Liver (tissue), 9 donors: ENCODE data around the gene PRPF31. TPM values are rescaled to one million over a fixed set of nuclear protein-coding genes. Genes with fewer than 3 reads are reported as not detected.

ENCODE experiments used
- DNase-seq: peaks from one replicate; pipeline ENCODE4 v3.0.0-alpha.2; 2017; ENCODE audit warnings: low spot score
- H3K27ac ChIP-seq, 2 donors: one replicate each; pipeline ENCODE4 v1.7.0; 2013; ENCODE audit warnings: inconsistent platforms in 2 of 2, low read length in 2 of 2, control low read depth in 1 of 2, low read depth in 1 of 2, mild to moderate bottlenecking in 1 of 2
- H3K27me3 ChIP-seq, 4 donors: one replicate each; pipeline versions ENCODE4 v1.6.1 to v1.7.0; 2013; ENCODE audit warnings: low read length in 3 of 4, inconsistent platforms in 1 of 4, mild to moderate bottlenecking in 1 of 4, moderate library complexity in 1 of 4; ENCODE audit not compliant: control insufficient read depth in 4 of 4, insufficient read depth in 4 of 4
- H3K36me3 ChIP-seq, 4 donors: one replicate each; pipeline versions ENCODE4 v1.6.1 to v1.7.0; 2013; ENCODE audit warnings: low read length in 3 of 4, mild to moderate bottlenecking in 3 of 4, low read depth in 1 of 4, moderate library complexity in 1 of 4; ENCODE audit not compliant: control insufficient read depth in 4 of 4, insufficient read depth in 3 of 4
- H3K4me1 ChIP-seq, 4 donors: one replicate each; pipeline versions ENCODE4 v1.6.1 to v1.7.0; 2013; ENCODE audit warnings: low read length in 3 of 4, mild to moderate bottlenecking in 3 of 4, moderate library complexity in 1 of 4; ENCODE audit not compliant: control insufficient read depth in 4 of 4, insufficient read depth in 4 of 4
- H3K4me3 ChIP-seq, 3 donors: one replicate each; pipeline versions ENCODE4 v1.6.1 to v1.7.0; 2013; ENCODE audit warnings: low read length in 3 of 3, control low read depth in 1 of 3, low read depth in 1 of 3, mild to moderate bottlenecking in 1 of 3
- H3K9ac ChIP-seq, 2 donors: one replicate each; pipeline ENCODE4 v1.7.0; 2013; ENCODE audit warnings: low read length in 2 of 2, mild to moderate bottlenecking in 2 of 2, moderate library complexity in 2 of 2, control low read depth in 1 of 2, low read depth in 1 of 2
- H3K9me3 ChIP-seq, 4 donors: one replicate each; pipeline versions ENCODE4 v1.6.1 to v1.7.0; 2013; ENCODE audit warnings: low read length in 3 of 4; ENCODE audit not compliant: control insufficient read depth in 4 of 4
- CTCF ChIP-seq: fragments of 150-350 bp; IDR thresholded peaks from 2 replicates; pipeline ENCODE4 v1.5.1; 2017; ENCODE audit warnings: improper control_type of control experiment, low read depth, low read length; ENCODE audit not compliant: missing input control
- EGR1 ChIP-seq, 2 donors: IDR thresholded peaks; 2 replicates each; pipeline ENCODE4 v1.6.1; 2016 to 2018; ENCODE audit warnings: antibody characterized with exemption in 2 of 2, low read depth in 2 of 2
- FOXA1 ChIP-seq: IDR thresholded peaks from 2 replicates; pipeline ENCODE4 v1.6.1; 2016; ENCODE audit warnings: antibody characterized with exemption
- FOXA2 ChIP-seq: IDR thresholded peaks from 2 replicates; pipeline ENCODE4 v1.6.1; 2016; ENCODE audit warnings: antibody characterized with exemption
- GABPA ChIP-seq, 2 donors: IDR thresholded peaks in 1 of 2; conservative IDR thresholded peaks in 1 of 2; 2 replicates each; pipeline ENCODE4 v1.6.1; 2016; ENCODE audit warnings: antibody characterized with exemption in 2 of 2, mild to moderate bottlenecking in 1 of 2, moderate library complexity in 1 of 2
- HNF4A ChIP-seq, 2 donors: conservative IDR thresholded peaks; 2 replicates each; pipeline ENCODE4 v1.6.1; 2016; ENCODE audit warnings: antibody characterized with exemption in 2 of 2, mild to moderate bottlenecking in 2 of 2
- HNF4G ChIP-seq: IDR thresholded peaks from 2 replicates; pipeline ENCODE4 v1.6.1; 2016; ENCODE audit warnings: antibody characterized with exemption
- JUND ChIP-seq, 2 donors: IDR thresholded peaks; 2 replicates each; pipeline ENCODE4 v1.6.1; 2016; ENCODE audit warnings: antibody characterized with exemption in 2 of 2
- MAX ChIP-seq: IDR thresholded peaks from 2 replicates; pipeline ENCODE4 v1.6.1; 2016; ENCODE audit warnings: antibody characterized with exemption
- NR2F2 ChIP-seq: IDR thresholded peaks from 2 replicates; pipeline ENCODE4 v1.6.1; 2016; ENCODE audit warnings: antibody characterized with exemption
- RAD21 ChIP-seq, 2 donors: IDR thresholded peaks; 2 replicates each; pipeline ENCODE4 v1.6.1; 2016; ENCODE audit warnings: antibody characterized with exemption in 2 of 2, mild to moderate bottlenecking in 2 of 2
- REST ChIP-seq: IDR thresholded peaks from 2 replicates; pipeline ENCODE4 v1.6.1; 2016; ENCODE audit warnings: antibody characterized with exemption, mild to moderate bottlenecking
- SP1 ChIP-seq: IDR thresholded peaks from 2 replicates; pipeline ENCODE4 v1.6.1; 2018; ENCODE audit warnings: antibody characterized with exemption, mild to moderate bottlenecking
- TAF1 ChIP-seq: conservative IDR thresholded peaks from 2 replicates; pipeline ENCODE4 v1.6.1; 2016; ENCODE audit warnings: antibody characterized with exemption, mild to moderate bottlenecking
- YY1 ChIP-seq: IDR thresholded peaks from 2 replicates; pipeline ENCODE4 v1.6.1; 2016; ENCODE audit warnings: antibody characterized with exemption, mild to moderate bottlenecking
- WGBS: extraction: QIAGEN DNeasy Blood & Tissue Kit; methylation state at CpG from one replicate; pipeline ENCODE4 v1.1.7; 2013; 5-methylcytosine and 5-hydroxymethylcytosine counted together
- polyA plus RNA-seq, 2 donors: library from polyadenylated mRNA; stranded (reverse) in 1 of 2; unstranded in 1 of 2; fragments of 200-250 nt in 1 of 2; fragments of >200 nt in 1 of 2; fragmentation: Nextera tagmentation in 1 of 2; extraction: Ambion mirVana in 1 of 2; gene quantifications; one replicate each; pipeline versions ENCODE4 v1.2.1 to v1.2.3, GENCODE V29; 2013 to 2015
- total RNA-seq, 2 donors: library from RNA; depleted of rRNA; stranded (reverse); fragments of >200 nt; gene quantifications; one replicate each; pipeline ENCODE4 v1.2.3, GENCODE V29; 2014
- TF ChIP-seq, protein P1 (sequence below): IDR thresholded peaks from 2 replicates; pipeline ENCODE4 v1.6.1; 2016; ENCODE audit warnings: antibody characterized with exemption
- donor health status: healthy.
- donor health status: healthy.
- donor health status: healthy.
- donor health status: healthy.
- donor health status: healthy.

The PRPF31 gene
- total and polyA plus RNA-seq, 4 donors, result 23.8 to 33.0 (median 28.7) TPM

DNA sequence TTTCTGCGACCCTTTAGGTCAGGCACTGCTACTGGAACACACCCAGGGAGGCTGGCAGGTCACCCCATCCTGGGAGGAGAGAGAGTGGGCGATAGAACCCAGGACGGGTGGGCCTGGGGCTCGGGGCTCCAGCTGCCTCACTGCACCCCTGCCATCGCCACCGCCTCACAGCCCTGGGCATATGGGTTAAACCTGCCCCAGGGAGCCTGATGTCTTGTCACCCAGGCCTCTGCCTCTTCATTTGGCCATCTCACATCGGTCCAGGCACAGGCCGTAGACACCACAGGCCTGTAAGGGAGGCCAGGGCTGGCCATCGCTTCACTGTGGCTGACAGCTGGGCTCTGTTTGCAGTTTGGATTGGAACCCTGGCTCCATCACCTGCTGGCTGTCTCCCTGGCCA, 10.2 kb downstream of the PRPF31 start:
- H3K9ac ChIP-seq, result no peak overlapping the region
- H3K27ac ChIP-seq, result no peak overlapping the region
- no peaks in the 10 kb centered on the region for H3K27me3 ChIP-seq
- TF ChIP-seq YY1 (no peak), TAF1 (no peak), FOXA2 (no peak), HNF4G (no peak), REST (no peak), HNF4A (conservative IDR thresholded peaks at IDR 0.05) (no peak), MAX (no peak), JUND (IDR thresholded peaks at IDR 0.05) (no peak), EGR1 (IDR thresholded peaks at IDR 0.05; ENCODE audit: low read depth in 2 of 2) (no peak), RAD21 (IDR thresholded peaks at IDR 0.05) (no peak), GABPA (IDR thresholded peaks at IDR 0.05 in 1 of 2, conservative IDR thresholded peaks at IDR 0.05 in 1 of 2) (no peak), CTCF (no peak), FOXA1 (no peak), NR2F2 (no peak), SP1 (no peak)
- TF ChIP-seq, protein P1, sequence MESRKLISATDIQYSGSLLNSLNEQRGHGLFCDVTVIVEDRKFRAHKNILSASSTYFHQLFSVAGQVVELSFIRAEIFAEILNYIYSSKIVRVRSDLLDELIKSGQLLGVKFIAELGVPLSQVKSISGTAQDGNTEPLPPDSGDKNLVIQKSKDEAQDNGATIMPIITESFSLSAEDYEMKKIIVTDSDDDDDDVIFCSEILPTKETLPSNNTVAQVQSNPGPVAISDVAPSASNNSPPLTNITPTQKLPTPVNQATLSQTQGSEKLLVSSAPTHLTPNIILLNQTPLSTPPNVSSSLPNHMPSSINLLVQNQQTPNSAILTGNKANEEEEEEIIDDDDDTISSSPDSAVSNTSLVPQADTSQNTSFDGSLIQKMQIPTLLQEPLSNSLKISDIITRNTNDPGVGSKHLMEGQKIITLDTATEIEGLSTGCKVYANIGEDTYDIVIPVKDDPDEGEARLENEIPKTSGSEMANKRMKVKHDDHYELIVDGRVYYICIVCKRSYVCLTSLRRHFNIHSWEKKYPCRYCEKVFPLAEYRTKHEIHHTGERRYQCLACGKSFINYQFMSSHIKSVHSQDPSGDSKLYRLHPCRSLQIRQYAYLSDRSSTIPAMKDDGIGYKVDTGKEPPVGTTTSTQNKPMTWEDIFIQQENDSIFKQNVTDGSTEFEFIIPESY, result no peak
- no peak overlapping the region for H3K4me3 ChIP-seq
- H3K4me1 ChIP-seq, result no peaks in the 10 kb centered on the region
- peaks cover 11 to 88% (median 34%) of the 10 kb centered on the region in 4 donors for H3K36me3 ChIP-seq
- H3K9me3 ChIP-seq, result no peaks in the 10 kb centered on the region
- 95% methylated on average over 9 of the region's 9 CpGs for whole genome bisulfite sequencing
- DNase-seq, result no peak
